Fibroblast of skin of scalp (primary cell): ENCODE results near the gene CTAGE6. TPM values are rescaled to one million over a fixed set of nuclear protein-coding genes. Genes with fewer than 3 reads are reported as not detected.
"Not testable (repeated sequence)": the region's sequence is repeated elsewhere in the genome, so short reads cannot be mapped to it uniquely, and the experiment has no call there.

Source experiments
- DNase-seq: peaks from one replicate; pipeline ENCODE4 v3.0.0-alpha.2; 2013
- polyA plus RNA-seq, 2 experiments: library from polyadenylated mRNA; unstranded; fragments of 120-200 nt; gene quantifications; one replicate each; pipeline ENCODE4 v1.2.1, GENCODE V29; 2013; ENCODE audit not compliant: insufficient read length in 2 of 2

Gene CTAGE6, protein sequence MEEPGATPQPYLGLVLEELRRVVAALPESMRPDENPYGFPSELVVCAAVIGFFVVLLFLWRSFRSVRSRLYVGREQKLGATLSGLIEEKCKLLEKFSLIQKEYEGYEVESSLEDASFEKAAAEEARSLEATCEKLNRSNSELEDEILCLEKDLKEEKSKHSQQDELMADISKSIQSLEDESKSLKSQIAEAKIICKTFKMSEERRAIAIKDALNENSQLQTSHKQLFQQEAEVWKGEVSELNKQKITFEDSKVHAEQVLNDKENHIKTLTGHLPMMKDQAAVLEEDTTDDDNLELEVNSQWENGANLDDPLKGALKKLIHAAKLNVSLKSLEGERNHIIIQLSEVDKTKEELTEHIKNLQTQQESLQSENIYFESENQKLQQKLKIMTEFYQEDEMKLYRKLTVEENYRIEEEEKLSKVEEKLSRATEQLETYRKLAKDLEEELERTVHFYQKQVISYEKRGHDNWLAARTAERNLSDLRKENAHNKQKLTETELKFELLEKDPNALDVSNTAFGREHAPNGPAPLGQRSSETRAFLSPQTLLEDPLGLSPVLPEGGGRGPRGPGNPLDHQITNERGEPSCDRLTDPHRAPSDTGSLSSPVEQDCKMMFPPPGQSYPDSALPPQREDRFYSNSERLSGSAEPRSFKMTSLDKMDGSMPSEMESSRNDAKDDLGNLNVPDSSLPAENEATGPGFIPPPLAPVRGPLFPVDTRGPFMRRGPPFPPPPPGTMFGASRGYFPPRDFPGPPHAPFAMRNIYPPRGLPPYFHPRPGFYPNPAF
- polyA plus RNA-seq (2013, experiment 1 of 2; ENCODE audit: insufficient read length) = not detected
- polyA plus RNA-seq (2013, experiment 2 of 2; ENCODE audit: insufficient read length) = 0.11 TPM

DNA sequence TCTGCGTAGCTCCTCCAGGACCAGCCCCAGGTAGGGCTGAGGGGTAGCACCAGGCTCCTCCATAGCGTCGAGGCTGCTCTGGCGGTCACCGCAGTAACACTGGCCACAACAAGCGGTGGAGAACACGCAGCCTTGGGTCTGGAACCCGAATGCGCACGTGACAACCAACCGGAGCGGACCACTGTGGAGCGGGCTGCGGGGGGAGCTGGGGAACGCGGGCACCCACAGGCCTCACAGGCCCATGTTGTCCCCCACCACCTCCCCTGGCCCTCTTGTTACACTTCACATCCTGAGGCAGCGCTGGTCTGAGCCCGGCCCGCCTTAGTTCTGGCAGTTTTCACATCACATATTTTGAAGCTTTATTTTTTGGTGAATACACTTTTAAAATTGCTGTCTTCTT is at the start of gene CTAGE6:
CTAGE6 (minus strand) TSS at position 101 of the 400 bp plus-strand sequence; CDS start at position 63, 38 bp downstream.
- not testable (repeated sequence) for DNase-seq

- not testable (repeated sequence) for DNase-seq
Observed at GRCh38 chr7:143806664-143807071, 49.2 kb upstream of the CTAGE6 start.

DNA sequence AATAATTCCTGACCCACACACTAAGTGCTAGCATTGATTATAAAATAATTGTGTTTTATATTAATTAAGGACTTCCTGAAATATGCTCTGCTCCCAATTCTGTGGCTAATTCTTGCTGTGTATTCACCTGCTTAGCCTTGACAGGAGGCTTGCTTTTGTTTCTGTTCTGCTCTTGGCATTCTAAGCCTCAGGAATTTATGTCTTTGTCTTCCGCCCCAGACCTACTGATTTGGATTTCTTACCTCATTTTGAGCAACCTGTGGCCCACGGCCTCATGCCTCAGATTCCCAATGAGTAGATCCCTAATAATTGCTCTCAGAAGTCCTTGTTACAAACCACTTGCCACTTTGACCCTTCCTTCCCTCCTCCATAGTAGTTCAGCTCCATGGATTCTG is 40.4 kb upstream of the CTAGE6 start:
- not testable (repeated sequence) for DNase-seq

- not testable (repeated sequence) for DNase-seq
Observed at GRCh38 chr7:143797119-143797895, 39.8 kb upstream of the CTAGE6 start.

- not testable (repeated sequence) for DNase-seq
Observed at GRCh38 chr7:143795653-143796052, 38.2 kb upstream of the CTAGE6 start.

GRCh38 chr7:143792633-143793032 is 35.1 kb upstream of the CTAGE6 start:
- not testable (repeated sequence) for DNase-seq

DNA sequence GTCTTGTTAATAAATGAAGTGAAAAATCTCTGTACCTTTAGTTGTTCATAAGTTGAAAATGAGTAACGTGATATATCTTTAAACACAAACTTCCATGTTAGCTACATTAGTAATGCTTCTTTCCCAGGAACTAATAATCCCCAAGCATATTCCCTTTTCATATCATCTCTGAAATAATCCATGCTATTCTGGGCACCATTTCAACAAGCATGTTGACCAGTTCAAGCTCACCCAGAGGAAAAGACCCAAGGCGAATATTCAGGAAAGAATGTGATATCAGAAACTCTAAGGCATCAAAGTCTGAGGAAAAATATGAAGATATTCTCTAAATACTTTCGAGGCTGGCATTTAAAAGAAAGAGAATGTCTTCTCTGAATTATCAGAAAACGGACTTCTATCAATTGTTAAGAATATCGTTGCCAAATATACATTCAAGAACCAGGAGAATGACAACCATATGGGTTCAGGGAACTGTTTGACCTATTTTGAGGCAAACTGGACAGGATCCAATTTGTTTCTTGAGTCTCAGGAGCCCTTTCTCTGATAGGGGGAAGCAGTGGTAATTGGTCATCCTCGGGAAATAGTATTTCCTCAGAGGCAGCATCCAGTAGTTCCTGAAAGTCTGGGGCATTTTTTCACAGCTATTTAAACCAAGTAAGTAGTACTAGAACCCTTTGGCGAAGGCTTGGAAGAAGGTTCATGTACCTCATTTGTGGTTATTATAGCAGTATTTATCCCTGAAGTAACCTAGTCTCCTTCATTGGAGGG is 28.1 kb upstream of the CTAGE6 start:
- not testable (repeated sequence) for DNase-seq

DNA sequence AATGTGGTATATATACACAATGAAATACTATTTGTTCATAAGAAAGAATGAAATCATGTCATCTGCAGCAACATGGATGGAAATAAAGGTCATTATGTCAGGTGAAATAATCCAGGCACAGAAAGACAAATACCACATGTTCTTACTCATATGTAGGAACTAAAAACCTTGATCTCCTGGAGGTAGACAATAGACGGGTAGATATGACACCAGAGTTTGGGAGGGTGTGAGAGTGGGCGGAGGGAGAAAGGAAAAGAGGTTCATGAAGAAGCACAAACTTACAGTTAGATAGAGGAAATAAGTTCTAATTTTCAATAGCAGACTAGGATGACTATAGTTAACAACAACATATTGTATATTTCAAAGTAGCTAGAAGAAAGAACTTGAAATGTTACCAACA is 22.1 kb upstream of the CTAGE6 start:
- DNase-seq = not testable (repeated sequence)

DNA sequence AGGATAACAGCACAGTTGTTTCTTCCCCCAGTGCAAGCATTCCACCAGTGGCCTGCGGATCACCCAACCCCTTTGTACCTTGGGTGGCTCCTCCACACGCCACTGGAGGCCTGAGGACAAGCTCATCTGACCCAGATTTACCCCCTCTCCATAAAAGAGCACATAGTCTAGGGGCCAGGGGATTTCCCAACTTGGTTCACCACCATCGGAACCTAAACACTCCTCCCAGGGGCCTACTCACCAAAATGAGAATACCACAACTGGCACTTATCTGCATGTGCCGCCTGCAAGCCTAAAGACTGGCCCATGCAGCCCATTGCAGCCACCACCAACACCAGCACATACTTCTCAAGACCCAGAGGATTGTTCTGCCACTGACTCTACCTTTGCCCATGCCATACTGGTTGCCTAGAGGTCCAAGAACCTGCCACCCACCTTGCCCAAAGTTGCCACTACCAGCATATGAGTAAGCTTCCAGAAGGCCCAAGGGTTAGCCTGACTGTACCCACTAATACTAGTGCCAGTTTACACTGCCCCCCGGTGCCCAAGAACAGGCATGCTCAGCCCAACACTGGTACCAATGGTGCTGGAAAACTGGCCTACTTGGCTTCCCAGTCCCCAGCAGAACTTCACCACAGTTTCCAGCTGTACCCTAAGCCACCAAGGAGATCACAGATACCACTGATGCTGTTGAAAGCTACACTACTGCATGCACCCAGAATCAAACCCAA is 15.4 kb upstream of the CTAGE6 start:
- not testable (repeated sequence) for DNase-seq

- DNase-seq = not testable (repeated sequence)
Observed at GRCh38 chr7:143767531-143767930, 10.0 kb upstream of the CTAGE6 start.

- DNase-seq = not testable (repeated sequence)
Observed at GRCh38 chr7:143765678-143766077, 8.2 kb upstream of the CTAGE6 start.

- DNase-seq = not testable (repeated sequence)
Observed at GRCh38 chr7:143763065-143763464, 5.6 kb upstream of the CTAGE6 start.

DNA sequence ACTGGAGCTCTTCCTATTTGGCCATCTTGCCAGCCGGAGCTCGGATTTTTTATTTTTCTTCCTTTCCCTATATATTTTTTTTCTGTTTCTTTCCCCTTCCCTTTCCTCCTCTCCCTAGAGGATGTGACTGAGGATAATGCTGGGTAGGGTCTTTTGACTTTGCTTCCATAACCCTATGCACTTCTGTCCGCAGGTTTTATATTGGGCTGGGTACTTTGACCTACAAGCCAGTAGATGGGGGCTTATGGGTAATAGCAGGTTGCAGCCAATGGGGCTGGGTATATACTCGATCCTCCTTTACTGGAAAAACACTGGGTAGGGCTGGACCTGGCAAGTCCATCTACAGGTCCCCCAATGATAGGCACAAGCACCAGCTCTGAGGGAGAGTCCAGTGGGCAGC is 12.2 kb downstream of the CTAGE6 start:
- not testable (repeated sequence) for DNase-seq

GRCh38 chr7:143737037-143737819 is 20.3 kb downstream of the CTAGE6 start:
- peak; percentile 51 for DNase-seq

GRCh38 chr7:143735962-143736361 is 21.5 kb downstream of the CTAGE6 start:
- DNase-seq = no peak

DNA sequence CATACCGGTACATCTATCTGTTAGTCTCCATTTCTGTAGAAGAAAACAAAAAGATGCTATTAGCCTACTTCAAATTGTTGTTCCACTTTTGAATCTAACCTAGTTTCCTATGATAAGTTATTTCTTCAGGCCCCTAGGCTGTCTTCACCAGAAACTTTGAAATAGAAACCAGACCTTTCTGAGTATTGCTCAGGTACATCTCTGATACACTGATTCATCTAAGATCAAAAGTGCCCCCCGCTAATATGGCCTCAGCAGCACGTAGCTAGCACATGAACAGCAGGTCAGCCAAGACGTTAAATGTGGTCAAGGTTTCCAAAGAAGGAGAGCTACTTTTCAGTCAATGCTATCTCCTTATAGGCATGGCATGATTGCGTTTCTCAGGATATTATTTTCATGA is 23.6 kb downstream of the CTAGE6 start:
- no peak for DNase-seq

GRCh38 chr7:143728333-143728862 is 29.1 kb downstream of the CTAGE6 start:
- DNase-seq = no peak

GRCh38 chr7:143727561-143727960 is 29.9 kb downstream of the CTAGE6 start:
- DNase-seq = not testable (repeated sequence)

DNA sequence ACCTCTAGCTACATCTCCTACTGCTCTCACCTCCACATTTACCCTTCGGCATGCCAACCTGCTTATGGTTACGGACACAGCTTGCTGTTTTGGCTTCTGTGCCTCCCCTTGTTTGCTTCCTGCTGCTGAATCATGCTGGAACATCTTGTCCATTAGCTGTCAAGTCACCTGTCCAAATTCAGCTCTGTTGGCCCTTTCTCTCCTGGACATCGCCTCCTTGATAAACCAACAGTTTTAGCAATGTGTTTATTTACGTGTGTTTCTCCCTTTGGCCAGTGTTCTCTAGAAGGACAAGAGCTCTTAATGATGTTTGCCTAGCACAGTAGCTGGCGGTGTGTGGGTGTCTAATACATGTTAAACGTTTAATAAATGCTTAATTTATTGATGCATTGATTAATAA is 31.4 kb downstream of the CTAGE6 start:
- not testable (repeated sequence) for DNase-seq

DNA sequence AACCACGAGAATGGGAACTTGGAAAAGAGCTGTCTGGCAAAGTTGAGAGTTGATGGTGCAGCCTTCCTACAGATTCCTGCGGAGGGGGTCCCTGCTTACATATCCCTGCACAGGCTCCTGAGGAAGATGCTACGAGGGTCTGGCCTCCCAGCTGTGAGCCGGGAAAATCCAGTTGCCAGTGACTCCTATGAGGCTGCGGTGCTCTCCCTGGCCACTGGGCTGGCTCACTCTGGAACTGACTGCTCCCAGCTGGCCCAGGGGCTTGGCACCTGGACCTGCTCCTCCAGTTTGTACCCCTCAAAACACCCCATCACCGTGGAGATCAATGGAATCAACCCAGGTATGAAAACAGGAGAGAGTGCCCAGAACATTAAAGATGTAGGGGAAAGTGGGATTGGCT is 37.2 kb downstream of the CTAGE6 start:
- not testable (repeated sequence) for DNase-seq
